Subcutaneous abdominal adipose tissue (tissue), 5 donors: ENCODE results near the gene PPP1R3C.

Source experiments
- H3K27ac ChIP-seq: one replicate; pipeline ENCODE4 v1.7.0; 2013; ENCODE audit warnings: low read depth, mild to moderate bottlenecking, inconsistent platforms, low read length, moderate library complexity
- H3K27me3 ChIP-seq, 5 donors: one replicate each; pipeline ENCODE4 v1.7.0; 2013; ENCODE audit warnings: low read length in 5 of 5, inconsistent platforms in 1 of 5; ENCODE audit not compliant: control insufficient read depth in 5 of 5, insufficient read depth in 4 of 5
- H3K36me3 ChIP-seq, 5 donors: one replicate each; pipeline ENCODE4 v1.7.0; 2013; ENCODE audit warnings: low read length in 5 of 5; ENCODE audit not compliant: control insufficient read depth in 5 of 5, insufficient read depth in 5 of 5
- H3K4me1 ChIP-seq, 5 donors: one replicate each; pipeline ENCODE4 v1.7.0; 2013; ENCODE audit warnings: low read length in 5 of 5, mild to moderate bottlenecking in 3 of 5, moderate library complexity in 1 of 5; ENCODE audit not compliant: control insufficient read depth in 5 of 5, insufficient read depth in 5 of 5
- H3K4me3 ChIP-seq, 5 donors: one replicate each; pipeline ENCODE4 v1.7.0; 2013; ENCODE audit warnings: low read length in 5 of 5, low read depth in 1 of 5
- H3K9ac ChIP-seq, 5 donors: one replicate each; pipeline ENCODE4 v1.7.0; 2013; ENCODE audit warnings: low read length in 5 of 5, mild to moderate bottlenecking in 4 of 5, moderate library complexity in 3 of 5
- H3K9me3 ChIP-seq, 5 donors: one replicate each; pipeline ENCODE4 v1.7.0; 2013; ENCODE audit warnings: low read length in 5 of 5; ENCODE audit not compliant: control insufficient read depth in 5 of 5
- donor health status: healthy.
- donor health status: healthy.
- donor health status: healthy.
- donor health status: healthy.
- donor health status: healthy.

Gene PPP1R3C

DNA sequence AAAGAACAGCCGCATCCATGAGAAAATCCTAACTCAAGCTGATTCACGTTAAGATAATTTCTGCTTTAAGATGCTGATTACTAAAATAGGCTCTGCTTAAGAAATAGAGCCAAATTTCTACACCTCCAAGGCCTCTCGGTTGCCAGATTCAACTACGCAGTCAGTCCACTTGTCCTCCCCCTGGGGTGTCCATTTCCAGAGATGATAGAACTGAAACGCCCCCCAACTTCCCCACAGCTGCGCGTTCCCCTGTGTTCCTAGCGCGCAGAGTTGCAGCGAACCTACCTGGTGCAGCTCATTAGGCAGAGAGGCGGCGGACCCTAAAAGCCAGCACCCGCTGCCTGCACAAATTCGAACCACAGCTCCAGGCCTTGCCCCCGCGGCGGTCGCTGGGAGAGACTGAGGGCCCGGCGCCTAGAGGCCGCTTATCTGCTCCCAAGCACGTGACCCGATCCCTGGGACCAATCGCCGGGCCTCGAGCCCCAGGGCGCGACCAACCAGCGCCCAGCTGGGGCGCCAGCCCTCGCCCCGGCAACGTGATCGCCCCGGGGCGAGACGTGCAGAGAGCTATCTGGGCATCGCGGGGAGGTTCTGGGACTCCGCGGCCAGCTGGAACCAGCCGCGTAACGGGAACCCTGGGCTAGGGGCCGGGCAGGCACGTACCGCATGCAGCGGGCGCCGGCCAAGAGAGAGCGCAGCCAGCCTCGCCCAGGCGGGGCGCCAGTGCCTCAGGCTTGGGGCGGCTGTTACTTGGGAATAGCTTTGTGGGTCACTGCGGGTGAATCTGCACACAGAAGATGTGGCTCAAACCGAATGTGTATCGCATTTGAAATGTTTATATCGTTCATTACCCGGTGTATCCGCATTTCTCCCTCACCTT is at the start of gene PPP1R3C:
Gene PPP1R3C (minus strand): TSS at position 401 of the 880 bp plus-strand sequence. CDS start 102 bp downstream, at position 299.
- H3K9ac ChIP-seq = peak within 1 kb of the TSS; percentile 7 to 72 (median 70)

DNA sequence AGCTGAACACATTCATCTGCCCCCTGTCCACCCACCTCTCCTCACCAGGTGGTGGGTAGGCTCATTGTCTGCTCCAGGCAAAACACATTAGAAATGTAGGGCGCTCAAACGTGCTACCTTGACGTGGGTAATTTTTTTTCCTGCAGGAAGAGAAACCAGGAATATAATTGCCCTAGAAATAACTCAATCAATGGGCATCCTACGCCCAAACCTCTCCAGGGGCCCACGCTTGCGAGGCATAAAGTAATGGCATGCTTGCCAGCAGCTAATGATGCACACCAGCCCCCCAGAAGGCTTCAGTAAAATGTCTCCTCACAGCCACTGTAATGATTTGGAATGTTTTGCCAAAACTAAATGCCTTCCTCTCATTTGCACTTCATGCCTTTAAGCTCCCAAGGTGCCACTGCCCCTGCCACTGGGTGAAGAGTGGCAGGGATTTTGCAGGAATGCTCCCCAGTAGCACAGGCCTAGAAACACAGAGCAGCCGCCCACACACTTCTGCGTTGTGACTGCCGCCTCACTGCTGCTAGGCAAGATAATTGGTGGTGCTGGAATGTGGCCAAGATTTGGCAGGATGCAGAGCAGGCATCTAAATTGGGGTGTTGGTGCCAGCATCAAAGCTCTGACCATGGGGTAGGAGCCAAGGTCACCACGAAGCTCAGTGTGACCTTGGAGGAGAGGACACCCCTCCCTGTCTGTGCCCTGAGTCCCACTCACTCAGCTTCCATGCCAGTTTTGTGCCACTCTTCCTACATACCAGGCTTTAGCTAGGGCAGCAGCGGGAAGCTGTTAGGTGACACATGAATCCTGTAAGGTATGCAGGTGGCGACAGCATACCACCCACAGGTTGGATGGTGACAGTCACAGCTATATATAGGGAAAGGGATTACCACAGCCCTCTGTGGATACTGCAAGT is 48.7 kb upstream of the PPP1R3C start:
- Histone ChIP-seq H3K4me1 (no peaks in the 10 kb centered on the region), H3K27ac (no peak overlapping the region), H3K9me3 (no peaks in the 10 kb centered on the region), H3K9ac (no peak overlapping the region), H3K27me3 (no peaks in the 10 kb centered on the region), H3K36me3 (no peaks in the 10 kb centered on the region), H3K4me3 (no peak overlapping the region)

More for the DNA sequence above, at the start of gene PPP1R3C:
- Histone ChIP-seq H3K4me3 (peak within 1 kb of the TSS; percentile 54 to 77 (median 76)), H3K27me3 (no peaks in the 10 kb centered on the region), H3K4me1 (peaks cover 5 to 43% (median 23%) of the 10 kb centered on the region in 5 donors), H3K27ac (peak within 1 kb of the TSS; percentile 45), H3K9me3 (no peaks in the 10 kb centered on the region), H3K36me3 (peaks cover 2 to 8% (median 4%) of the 10 kb centered on the region in 5 donors)

GRCh38 chr10:91680487-91680886 is 47.6 kb upstream of the PPP1R3C start:
- Histone ChIP-seq H3K36me3 (no peaks in the 10 kb centered on the region), H3K27me3 (no peaks in the 10 kb centered on the region), H3K9me3 (no peaks in the 10 kb centered on the region), H3K27ac (no peak overlapping the region), H3K9ac (no peak overlapping the region), H3K4me3 (no peak overlapping the region), H3K4me1 (no peaks in the 10 kb centered on the region)

DNA sequence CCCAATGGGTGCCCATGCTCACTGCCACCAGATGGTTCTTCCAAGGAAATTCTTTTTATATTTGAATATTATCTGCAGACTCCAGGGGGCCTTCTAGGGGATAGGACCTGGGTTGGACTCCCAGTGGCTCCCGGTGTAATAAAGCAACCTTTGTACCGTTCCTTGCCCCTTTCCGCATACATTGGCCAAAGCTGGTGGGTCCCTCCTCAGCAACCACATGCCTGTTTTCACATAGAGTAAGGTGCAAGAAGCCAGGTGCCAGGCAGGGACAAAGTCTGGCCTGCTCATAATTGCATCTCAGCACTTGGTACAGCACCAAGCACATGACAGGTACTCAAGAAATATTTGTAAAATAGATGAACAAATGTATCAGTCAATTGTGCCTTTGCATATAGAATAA is 46.4 kb upstream of the PPP1R3C start:
- Histone ChIP-seq H3K27me3 (no peaks in the 10 kb centered on the region), H3K4me3 (no peak overlapping the region), H3K4me1 (no peaks in the 10 kb centered on the region)

DNA sequence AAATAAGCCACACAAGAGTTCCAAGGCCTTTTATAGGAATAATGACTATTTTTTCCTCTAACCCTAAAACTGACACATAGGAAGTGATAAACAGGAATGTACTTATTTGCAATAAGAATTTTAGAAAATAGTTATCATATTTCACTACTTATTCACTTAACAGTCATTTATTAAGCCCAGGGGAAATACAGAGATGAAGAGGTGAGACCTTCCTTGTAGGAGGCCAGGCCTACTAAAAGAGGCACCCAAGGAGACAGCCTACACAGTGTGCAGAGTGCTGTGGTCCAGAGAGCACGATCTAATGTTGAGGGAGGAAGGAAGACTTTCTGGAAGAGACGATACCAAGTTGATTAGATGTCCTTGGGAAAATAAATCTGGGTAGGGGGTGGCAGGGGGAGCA is 45.0 kb upstream of the PPP1R3C start:
- H3K4me3 ChIP-seq = no peak overlapping the region
- no peak overlapping the region for H3K27ac ChIP-seq
- no peak overlapping the region for H3K9ac ChIP-seq
- H3K36me3 ChIP-seq = no peaks in the 10 kb centered on the region
- H3K27me3 ChIP-seq = no peaks in the 10 kb centered on the region
- H3K9me3 ChIP-seq = no peaks in the 10 kb centered on the region
- no peaks in the 10 kb centered on the region for H3K4me1 ChIP-seq

More for the DNA sequence above, 46.4 kb upstream of the PPP1R3C start:
- Histone ChIP-seq H3K36me3 (no peaks in the 10 kb centered on the region), H3K9me3 (no peaks in the 10 kb centered on the region), H3K27ac (no peak overlapping the region), H3K9ac (no peak overlapping the region)

DNA sequence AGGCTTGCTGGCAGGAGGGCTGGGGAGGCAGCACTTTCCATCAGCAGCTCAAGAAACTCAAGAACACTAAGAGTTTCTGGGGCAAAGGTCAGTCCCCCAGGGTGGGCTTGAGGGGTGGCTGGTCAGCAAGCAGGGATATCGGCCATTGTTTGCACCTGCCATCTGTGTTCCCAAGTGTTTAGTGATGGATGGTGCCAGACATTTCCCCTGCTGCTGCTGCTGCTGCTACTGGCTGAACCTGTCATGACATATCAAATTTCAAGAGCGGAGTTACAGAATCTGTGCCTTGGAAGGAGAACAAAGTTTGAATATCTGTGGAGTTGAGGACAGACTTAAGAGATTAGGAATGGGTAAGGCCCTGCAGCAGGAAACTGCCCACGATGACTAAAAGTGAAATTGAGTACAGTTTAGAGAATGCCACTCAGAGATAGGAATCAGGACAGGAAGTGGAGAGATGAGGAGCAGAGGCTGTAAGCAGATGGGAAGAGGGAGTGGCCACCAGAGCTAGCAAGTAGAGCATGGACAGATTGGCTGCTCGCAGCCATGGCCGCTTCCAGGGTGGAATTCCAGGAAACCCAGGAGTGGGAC is 39.2 kb upstream of the PPP1R3C start:
- Histone ChIP-seq H3K4me1 (peaks cover 0 to 13% (median 0%) of the 10 kb centered on the region in 5 donors), H3K9me3 (no peaks in the 10 kb centered on the region), H3K27me3 (no peaks in the 10 kb centered on the region), H3K4me3 (no peak overlapping the region), H3K27ac (no peak overlapping the region), H3K9ac (no peak overlapping the region), H3K36me3 (no peaks in the 10 kb centered on the region)

DNA sequence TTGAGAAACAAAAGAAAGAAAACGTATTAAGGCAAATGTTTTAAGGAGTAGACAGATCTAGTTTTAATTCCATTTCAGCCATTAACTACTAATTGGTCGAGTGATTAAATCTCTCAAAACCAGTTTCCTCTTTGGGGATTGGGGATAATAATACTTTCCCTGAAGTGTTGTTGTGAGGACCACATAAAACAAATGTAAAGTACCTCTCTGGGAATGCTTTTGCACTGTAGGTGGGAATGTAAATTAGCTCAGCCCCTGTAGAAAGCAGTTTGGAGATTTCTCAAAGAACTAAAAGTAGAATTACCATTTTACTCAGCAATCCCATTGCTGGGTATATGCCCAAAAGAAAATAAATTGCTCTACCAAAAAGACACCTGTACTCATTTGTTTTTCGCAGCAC is 36.0 kb upstream of the PPP1R3C start:
- H3K9me3 ChIP-seq = no peaks in the 10 kb centered on the region
- H3K27ac ChIP-seq = no peak overlapping the region
- peaks cover 0 to 13% (median 0%) of the 10 kb centered on the region in 5 donors for H3K4me1 ChIP-seq

GRCh38 chr10:91665842-91666241 is 33.0 kb upstream of the PPP1R3C start:
- no peaks in the 10 kb centered on the region for H3K9me3 ChIP-seq
- no peaks in the 10 kb centered on the region for H3K4me1 ChIP-seq
- H3K27ac ChIP-seq = no peak overlapping the region
- H3K36me3 ChIP-seq = no peaks in the 10 kb centered on the region
- H3K9ac ChIP-seq = no peak overlapping the region
- no peak overlapping the region for H3K4me3 ChIP-seq
- no peaks in the 10 kb centered on the region for H3K27me3 ChIP-seq

More for the DNA sequence above, 36.0 kb upstream of the PPP1R3C start:
- H3K36me3 ChIP-seq = no peaks in the 10 kb centered on the region
- no peaks in the 10 kb centered on the region for H3K27me3 ChIP-seq
- no peak overlapping the region for H3K9ac ChIP-seq
- no peak overlapping the region for H3K4me3 ChIP-seq

- H3K27me3 ChIP-seq = no peaks in the 10 kb centered on the region
- H3K9me3 ChIP-seq = no peaks in the 10 kb centered on the region
- no peak overlapping the region for H3K9ac ChIP-seq
- H3K4me3 ChIP-seq = no peak overlapping the region
- no peaks in the 10 kb centered on the region for H3K4me1 ChIP-seq
- no peak overlapping the region for H3K27ac ChIP-seq
- H3K36me3 ChIP-seq = no peaks in the 10 kb centered on the region
These were observed 31.6 kb upstream of the PPP1R3C start for GRCh38 chr10:91664426-91664825.
